GM12801 (cell line): Measurements from ENCODE around the gene KRTAP5-9.

Experiments
- CTCF ChIP-seq: IDR thresholded peaks from one replicate; pipeline ENCODE4 v1.5.1; 2011; ENCODE audit warnings: control low read depth; ENCODE audit not compliant: insufficient read length; ENCODE audit errors: extremely low read depth

The KRTAP5-9 gene

GRCh38 chr11:71574418-71574817 is 26.2 kb downstream of the KRTAP5-9 start:
- no peak for TF ChIP-seq CTCF

GRCh38 chr11:71575723-71576424 is 27.7 kb downstream of the KRTAP5-9 start:
- no peak for TF ChIP-seq CTCF

- no peak for TF ChIP-seq CTCF
Measured at GRCh38 chr11:71577469-71578004, 29.3 kb downstream of the KRTAP5-9 start.

GRCh38 chr11:71580057-71581003 is 32.1 kb downstream of the KRTAP5-9 start:
- no peak for TF ChIP-seq CTCF

- no peak for TF ChIP-seq CTCF
Measured at GRCh38 chr11:71581826-71582225, 33.6 kb downstream of the KRTAP5-9 start.

GRCh38 chr11:71582309-71582895 is 34.2 kb downstream of the KRTAP5-9 start, which contains the start of gene KRTAP5-11:
Gene KRTAP5-11 (minus strand): TSS chr11:71582875. CDS start chr11:71582837, 38 bp downstream.
- TF ChIP-seq CTCF: no peak
